Measurements from ENCODE around the gene LUC7L. TPM values are rescaled to one million over a fixed set of nuclear protein-coding genes. Genes with fewer than 3 reads are reported as not detected.

Gene LUC7L
- total RNA-seq, 2 experiments from 2014 or later: 94.8 to 98.4 TPM

DNA sequence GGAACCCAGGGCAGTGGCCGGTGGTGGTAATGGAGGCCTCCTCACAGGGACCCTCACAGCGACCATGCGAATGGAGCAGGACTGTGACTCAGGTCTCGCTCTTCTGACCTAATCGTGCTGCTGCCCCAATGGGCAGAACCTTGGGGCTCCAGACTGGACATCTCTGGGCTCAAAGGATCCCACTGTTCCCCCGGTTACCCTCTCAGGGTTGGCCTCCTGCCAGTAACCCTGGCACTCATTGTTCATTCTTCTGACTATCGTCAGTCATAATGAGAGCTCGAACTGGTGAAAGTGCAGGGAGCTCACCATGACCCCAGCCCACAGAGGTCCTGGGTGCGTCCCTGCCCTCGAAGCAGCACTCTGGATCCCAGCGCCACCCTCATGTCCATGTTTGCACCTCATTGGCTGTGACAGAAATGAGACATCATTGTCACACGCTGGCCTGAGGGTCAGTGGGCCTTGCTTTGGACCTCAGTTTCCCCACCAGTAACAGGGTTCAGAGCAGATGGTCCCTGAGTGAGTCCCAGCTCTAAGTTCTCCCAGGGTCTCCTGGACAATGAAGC is 86.8 kb downstream of the LUC7L start:
- DNase-seq (no peak), ATAC-seq (ENCODE audit: poor library complexity) (no peak)
- H3K27me3 ChIP-seq (ENCODE audit: control insufficient read depth in 1 of 2, insufficient read depth in 2 of 2, low read length in 2 of 2): peaks cover 0 to 2% of the 10 kb centered on the region in 2 experiments
- H3K4me3 Mint-ChIP-seq: no peak overlapping the region
- H3K36me3 ChIP-seq (ENCODE audit: insufficient read depth, low read length): no peaks in the 10 kb centered on the region
- ChIA-PET CTCF (no interaction called here), POLR2A (no interaction called here)
- peaks cover 6% of the 10 kb centered on the region for H3K27me3 Mint-ChIP-seq
- H3K4me3 ChIP-seq (ENCODE audit: low read length): no peak overlapping the region
- H3K27ac Mint-ChIP-seq: no peak overlapping the region
- TF ChIP-seq, protein P1, sequence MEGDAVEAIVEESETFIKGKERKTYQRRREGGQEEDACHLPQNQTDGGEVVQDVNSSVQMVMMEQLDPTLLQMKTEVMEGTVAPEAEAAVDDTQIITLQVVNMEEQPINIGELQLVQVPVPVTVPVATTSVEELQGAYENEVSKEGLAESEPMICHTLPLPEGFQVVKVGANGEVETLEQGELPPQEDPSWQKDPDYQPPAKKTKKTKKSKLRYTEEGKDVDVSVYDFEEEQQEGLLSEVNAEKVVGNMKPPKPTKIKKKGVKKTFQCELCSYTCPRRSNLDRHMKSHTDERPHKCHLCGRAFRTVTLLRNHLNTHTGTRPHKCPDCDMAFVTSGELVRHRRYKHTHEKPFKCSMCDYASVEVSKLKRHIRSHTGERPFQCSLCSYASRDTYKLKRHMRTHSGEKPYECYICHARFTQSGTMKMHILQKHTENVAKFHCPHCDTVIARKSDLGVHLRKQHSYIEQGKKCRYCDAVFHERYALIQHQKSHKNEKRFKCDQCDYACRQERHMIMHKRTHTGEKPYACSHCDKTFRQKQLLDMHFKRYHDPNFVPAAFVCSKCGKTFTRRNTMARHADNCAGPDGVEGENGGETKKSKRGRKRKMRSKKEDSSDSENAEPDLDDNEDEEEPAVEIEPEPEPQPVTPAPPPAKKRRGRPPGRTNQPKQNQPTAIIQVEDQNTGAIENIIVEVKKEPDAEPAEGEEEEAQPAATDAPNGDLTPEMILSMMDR (IDR thresholded peaks at IDR 0.05): no peak
- no peaks in the 10 kb centered on the region for H3K36me3 Mint-ChIP-seq (ENCODE audit: low read depth)
- peaks cover 12% of the 10 kb centered on the region for H3K4me1 ChIP-seq (ENCODE audit: insufficient read depth, low read length)
- no peaks in the 10 kb centered on the region for H3K9me3 Mint-ChIP-seq
- no peak overlapping the region for H3K27ac ChIP-seq (ENCODE audit: low read depth in 1 of 2, low read length in 2 of 2)
- intact Hi-C loops (cut with DNase I, micrococcal nuclease): no loop called here
- no peaks in the 10 kb centered on the region for H3K9me3 ChIP-seq (ENCODE audit: control insufficient read depth in 1 of 2, insufficient read depth in 1 of 2, low read length in 2 of 2)
- peaks cover 4% of the 10 kb centered on the region for H3K4me1 Mint-ChIP-seq (ENCODE audit: low read depth)

DNA sequence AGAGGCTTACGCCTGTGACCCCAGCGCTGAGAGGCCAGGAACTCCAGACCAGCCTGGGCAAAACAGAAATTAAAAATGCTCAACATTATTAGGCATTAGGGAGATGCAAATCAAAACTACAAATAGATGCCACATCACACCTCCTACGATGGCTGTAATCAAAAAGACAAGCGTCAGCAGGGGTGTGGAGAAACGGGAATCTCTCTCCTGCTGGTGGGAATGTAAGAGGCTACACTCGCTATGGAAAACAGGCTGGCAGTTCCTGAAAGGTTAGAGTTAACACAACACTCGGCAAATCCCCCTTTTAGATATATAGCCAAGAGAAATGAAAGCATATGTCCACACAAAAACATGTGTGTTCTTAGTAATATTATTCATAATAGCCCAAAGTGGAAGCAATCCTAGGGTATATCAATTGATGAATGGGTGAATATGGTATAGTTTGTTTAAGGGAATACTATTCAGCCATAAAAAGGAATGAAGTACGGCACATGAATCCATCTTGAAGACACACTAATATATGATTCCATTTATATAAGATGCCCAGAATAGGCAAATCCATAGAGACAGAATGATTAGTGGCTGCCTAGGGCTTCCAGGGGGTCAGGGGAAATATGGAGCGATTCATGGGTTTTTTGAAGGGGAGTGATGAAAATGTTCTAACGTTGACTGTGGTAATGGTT is 88.9 kb downstream of the LUC7L start:
- peaks cover 11% of the 10 kb centered on the region for H3K4me1 Mint-ChIP-seq (ENCODE audit: low read depth)
- DNase-seq (no peak), ATAC-seq (ENCODE audit: poor library complexity) (no peak)
- no peaks in the 10 kb centered on the region for H3K9me3 Mint-ChIP-seq
- POLR2A ChIA-PET: no interaction called here
- H3K4me3 Mint-ChIP-seq: peak overlapping the region; percentile 68
- H3K36me3 ChIP-seq (ENCODE audit: insufficient read depth, low read length): no peaks in the 10 kb centered on the region
- H3K27me3 ChIP-seq (ENCODE audit: control insufficient read depth in 1 of 2, insufficient read depth in 2 of 2, low read length in 2 of 2): peaks cover 0 to 2% of the 10 kb centered on the region in 2 experiments
- CTCF ChIA-PET: no interaction called here
- TF ChIP-seq, protein P1 (IDR thresholded peaks at IDR 0.05): no peak
- peaks cover 6% of the 10 kb centered on the region for H3K27me3 Mint-ChIP-seq
- intact Hi-C loops (cut with DNase I, micrococcal nuclease): no loop called here
- H3K4me3 ChIP-seq (ENCODE audit: low read length): no peak overlapping the region
- H3K36me3 Mint-ChIP-seq (ENCODE audit: low read depth): no peaks in the 10 kb centered on the region
- H3K27ac ChIP-seq (ENCODE audit: low read depth in 1 of 2, low read length in 2 of 2): no peak overlapping the region
- H3K27ac Mint-ChIP-seq: no peak overlapping the region
- no peaks in the 10 kb centered on the region for H3K9me3 ChIP-seq (ENCODE audit: control insufficient read depth in 1 of 2, insufficient read depth in 1 of 2, low read length in 2 of 2)
- H3K4me1 ChIP-seq (ENCODE audit: insufficient read depth, low read length): peaks cover 17% of the 10 kb centered on the region

Other genes starting within 250 kb of the LUC7L start
- 1 to 10 TPM; 4.1 TPM for gene POLR3K, start 175.8 kb downstream of the LUC7L start, total RNA-seq
- gene SNRNP25, start 175.6 kb downstream of the LUC7L start, total RNA-seq: 1 to 10 TPM; 4.8 to 5.1 TPM
- gene RHBDF1, start 156.8 kb downstream of the LUC7L start, total RNA-seq: under 1 TPM; 0.33 to 0.34 TPM
- gene MPG, start 151.2 kb downstream of the LUC7L start, total RNA-seq: 10 to 100 TPM; 14.1 to 17.1 TPM
- gene NPRL3, start 90.8 kb downstream of the LUC7L start, total RNA-seq: 10 to 100 TPM; 29.5 to 30.8 TPM
- gene HBZ, start 76.8 kb downstream of the LUC7L start, total RNA-seq: not detected
- gene HBM, start 63.5 kb downstream of the LUC7L start, total RNA-seq: not detected
- gene HBA2, start 56.6 kb downstream of the LUC7L start, total RNA-seq: not detected
- gene HBA1, start 52.8 kb downstream of the LUC7L start, total RNA-seq: not detected
- gene HBQ1, start 49.0 kb downstream of the LUC7L start, total RNA-seq: not detected
- 10 to 100 TPM; 15.6 to 17.0 TPM for gene FAM234A, start 5.4 kb upstream of the LUC7L start, total RNA-seq
- gene RGS11, start 46.5 kb upstream of the LUC7L start, total RNA-seq: not detected
- under 1 TPM in 1 of 2 experiments, not detected in 1; 0.42 TPM for gene ARHGDIG, start 51.1 kb upstream of the LUC7L start, total RNA-seq
- not detected for gene PDIA2, start 53.7 kb upstream of the LUC7L start, total RNA-seq
- 10 to 100 TPM; 24.7 to 26.3 TPM for gene AXIN1, start 123.3 kb upstream of the LUC7L start, total RNA-seq
- 10 to 100 TPM; 19.6 to 19.7 TPM for gene MRPL28, start 141.1 kb upstream of the LUC7L start, total RNA-seq
- gene PGAP6, start 152.5 kb upstream of the LUC7L start, total RNA-seq: 10 to 100 TPM; 59.7 to 63.7 TPM
- 10 to 100 TPM; 31.2 to 32.6 TPM for gene NME4, start 167.8 kb upstream of the LUC7L start, total RNA-seq
- gene DECR2, start 172.4 kb upstream of the LUC7L start, total RNA-seq: 1 to 10 TPM; 5.7 to 7.0 TPM
- gene RAB11FIP3, start 196.2 kb upstream of the LUC7L start, total RNA-seq: 10 to 100 TPM; 28.4 to 29.0 TPM

Data from CD4-positive, alpha-beta T cell (primary cell).